ENCODE results near the gene LRRC74B.
"Not testable (repeated sequence)": the region's sequence is repeated elsewhere in the genome, so short reads cannot be mapped to it uniquely, and the experiment has no call there.

Gene LRRC74B

GRCh38 chr22:21054046-21054713, 8.4 kb downstream of the LRRC74B start:
- in situ Hi-C loops (cut with MboI; ENCODE audit: low sequenced_read_pairs) = no loop called here

GRCh38 chr22:21054714-21055563, 9.2 kb downstream of the LRRC74B start:
- in situ Hi-C loops (cut with MboI; ENCODE audit: low sequenced_read_pairs) = no loop called here

- in situ Hi-C loops (cut with MboI; ENCODE audit: low sequenced_read_pairs) = no loop called here
Observed at GRCh38 chr22:21055564-21055834, 9.8 kb downstream of the LRRC74B start.

- in situ Hi-C loops (cut with MboI; ENCODE audit: low sequenced_read_pairs) = no loop called here
Observed at GRCh38 chr22:21055880-21056319, 10.2 kb downstream of the LRRC74B start.

- in situ Hi-C loops (cut with MboI; ENCODE audit: low sequenced_read_pairs) = not testable (repeated sequence)
Observed at GRCh38 chr22:21060363-21060762, 14.6 kb downstream of the LRRC74B start.

- in situ Hi-C loops (cut with MboI; ENCODE audit: low sequenced_read_pairs) = not testable (repeated sequence)
Observed at GRCh38 chr22:21061660-21062321, 16.0 kb downstream of the LRRC74B start.

- in situ Hi-C loops (cut with MboI; ENCODE audit: low sequenced_read_pairs) = not testable (repeated sequence)
Observed at GRCh38 chr22:21064425-21064824, 18.7 kb downstream of the LRRC74B start.

- in situ Hi-C loops (cut with MboI; ENCODE audit: low sequenced_read_pairs) = no loop called here
Observed at GRCh38 chr22:21064917-21065864, 19.4 kb downstream of the LRRC74B start.

GRCh38 chr22:21067075-21067900, 21.5 kb downstream of the LRRC74B start:
- in situ Hi-C loops (cut with MboI; ENCODE audit: low sequenced_read_pairs) = no loop called here

GRCh38 chr22:21067901-21068680, 22.3 kb downstream of the LRRC74B start:
- in situ Hi-C loops (cut with MboI; ENCODE audit: low sequenced_read_pairs) = no loop called here

- in situ Hi-C loops (cut with MboI; ENCODE audit: low sequenced_read_pairs) = no loop called here
Observed at GRCh38 chr22:21068681-21069276, 23.0 kb downstream of the LRRC74B start.

GRCh38 chr22:21069375-21069774, 23.6 kb downstream of the LRRC74B start:
- in situ Hi-C loops (cut with MboI; ENCODE audit: low sequenced_read_pairs) = no loop called here

- in situ Hi-C loops (cut with MboI; ENCODE audit: low sequenced_read_pairs) = no loop called here
Observed at GRCh38 chr22:21070690-21071615, 25.2 kb downstream of the LRRC74B start.

- in situ Hi-C loops (cut with MboI; ENCODE audit: low sequenced_read_pairs) = not testable (repeated sequence)
Observed at GRCh38 chr22:21071796-21072195, 26.1 kb downstream of the LRRC74B start.

GRCh38 chr22:21073023-21073422, 27.3 kb downstream of the LRRC74B start:
- in situ Hi-C loops (cut with MboI; ENCODE audit: low sequenced_read_pairs) = no loop called here

- in situ Hi-C loops (cut with MboI; ENCODE audit: low sequenced_read_pairs) = no loop called here
Observed at GRCh38 chr22:21073482-21073881, 27.7 kb downstream of the LRRC74B start.

GRCh38 chr22:21074102-21074715, 28.5 kb downstream of the LRRC74B start:
- in situ Hi-C loops (cut with MboI; ENCODE audit: low sequenced_read_pairs) = no loop called here
